GM10266 (cell line): ENCODE measurements around the gene PTP4A1.

ENCODE experiments used
- DNase-seq: peaks from one replicate; pipeline ENCODE4 v3.0.0; 2012; ENCODE audit errors: extremely low spot score
- CTCF ChIP-seq: IDR thresholded peaks from 2 replicates; pipeline ENCODE4 v1.5.1; 2012; ENCODE audit warnings: mild to moderate bottlenecking, low read depth; ENCODE audit not compliant: control insufficient read depth, insufficient read depth; ENCODE audit errors: missing control alignments

The PTP4A1 gene

GRCh38 chr6:63556369-63556768 lies 15.9 kb upstream of the PTP4A1 start:
- no peak for TF ChIP-seq CTCF
- no peak for DNase-seq

GRCh38 chr6:63558278-63558677 lies 14.0 kb upstream of the PTP4A1 start:
- no peak for TF ChIP-seq CTCF
- no peak for DNase-seq

- TF ChIP-seq CTCF, result no peak
- no peak for DNase-seq
Measured at GRCh38 chr6:63560801-63561287, 11.4 kb upstream of the PTP4A1 start.

- DNase-seq, result no peak
- TF ChIP-seq CTCF, result no peak
Measured at GRCh38 chr6:63561288-63561687, 11.0 kb upstream of the PTP4A1 start.

GRCh38 chr6:63563235-63563634 lies 9.0 kb upstream of the PTP4A1 start:
- no peak for DNase-seq
- no peak for TF ChIP-seq CTCF

GRCh38 chr6:63565058-63565726 lies 7.1 kb upstream of the PTP4A1 start:
- DNase-seq, result no peak
- TF ChIP-seq CTCF, result no peak

- TF ChIP-seq CTCF, result no peak
- DNase-seq, result no peak
Measured at GRCh38 chr6:63565727-63566596, 6.3 kb upstream of the PTP4A1 start.
